HCT116 (cell line): Measurements from ENCODE around the gene AP5M1. TPM values are rescaled to one million over a fixed set of nuclear protein-coding genes. Genes with fewer than 3 reads are reported as not detected.

ENCODE experiments used
- ATAC-seq: fragments of 200-7000 bp; cut with Tn5 transposase; 2 replicates; pipeline ENCODE4 v1.9.1; 2020; ENCODE audit warnings: mild to moderate bottlenecking, moderate library complexity
- BruUV-seq: library from RNA; stranded (reverse); fragments of 400-500 nt; replicated peaks from 2 replicates; lab custom pipeline; 2021; lab: Mats Ljungman, UMichigan
- CTCF ChIA-PET: fragments of 300-600 bp; sonication (Branson Sonifier 250); formaldehyde crosslinking; loops from one replicate; lab custom pipeline; 2021; ENCODE audit warnings: antibody characterized with exemption; lab: Charles Lee
- POLR2A ChIA-PET: fragments of 300-600, 350-600 bp; sonication (Branson Sonifier 250); formaldehyde crosslinking; loops from one replicate; lab custom pipeline; 2021; ENCODE audit warnings: antibody characterized with exemption; lab: Charles Lee
- RAD21 ChIA-PET, 2 experiments: fragments of 300-600 bp; sonication (Branson Sonifier 250); formaldehyde crosslinking; loops; one replicate each; lab custom pipeline; 2023; ENCODE audit warnings: low total read pairs in 2 of 2; ENCODE audit not compliant: uncharacterized antibody in 2 of 2, unreplicated experiment in 2 of 2, low non-redundant PET in 1 of 2; lab: Charles Lee
- DNase-seq: peaks from one replicate; pipeline ENCODE4 v3.0.0-alpha.2; 2010; ENCODE audit warnings: low read depth, low spot score
- H2AFZ ChIP-seq: fragments of 200-600 bp; shearing (Covaris generic), sonication (generic); 2 replicates; pipeline ENCODE4 v1.6.1; 2017; ENCODE audit warnings: low read depth, mixed run types, mixed read lengths, antibody characterized with exemption, low read length; ENCODE audit not compliant: poor library complexity, severe bottlenecking
- H3K27ac ChIP-seq: 2 replicates; pipeline ENCODE4 v1.5.1; 2012; ENCODE audit warnings: low read depth, low read length
- H3K27me3 ChIP-seq: fragments of 200-600 bp; sonication (generic); 2 replicates; pipeline ENCODE4 v1.6.1; 2016; ENCODE audit warnings: mixed run types, low read length, mixed read lengths; ENCODE audit not compliant: insufficient read depth
- H3K36me3 ChIP-seq, 2 experiments: fragments of 200-500 bp in 1 of 2; fragments of 200-600 bp in 1 of 2; sonication (Bioruptor generic) in 1 of 2; sonication (generic) in 1 of 2; 2 replicates each; pipeline versions ENCODE4 v1.5.1 to v1.6.1; 2014 to 2016; ENCODE audit warnings: low read length in 2 of 2, inconsistent platforms in 1 of 2, mixed read lengths in 1 of 2, mixed run types in 1 of 2; ENCODE audit not compliant: insufficient read depth in 2 of 2, control insufficient read depth in 1 of 2
- H3K4me1 ChIP-seq, 2 experiments: fragments of 200-600 bp in 1 of 2; sonication (generic) in 1 of 2; 2 replicates each; pipeline versions ENCODE4 v1.5.1 to v1.6.1; 2012 to 2017; ENCODE audit warnings: low read length in 2 of 2, inconsistent platforms in 1 of 2, mild to moderate bottlenecking in 1 of 2, mixed read lengths in 1 of 2, mixed run types in 1 of 2, moderate library complexity in 1 of 2; ENCODE audit not compliant: insufficient read depth in 2 of 2, control insufficient read depth in 1 of 2
- H3K4me2 ChIP-seq: fragments of 200-600 bp; sonication (generic); 2 replicates; pipeline ENCODE4 v1.6.1; 2017; ENCODE audit warnings: mixed run types, low read length, mixed read lengths
- H3K4me3 ChIP-seq, 2 experiments: fragments of 200-600 bp in 1 of 2; sonication (generic) in 1 of 2; replicated peaks in 1 of 2; 2 replicates each; pipeline ENCODE4 v1.5.1; 2011 to 2016; ENCODE audit warnings: low read length in 2 of 2, control low read depth in 1 of 2, low read depth in 1 of 2, mild to moderate bottlenecking in 1 of 2, mixed read lengths in 1 of 2, mixed run types in 1 of 2
- H3K79me2 ChIP-seq: fragments of 200-600 bp; sonication (generic); 2 replicates; pipeline ENCODE4 v1.6.1; 2017; ENCODE audit warnings: mild to moderate bottlenecking, mixed run types, low read length, moderate library complexity, mixed read lengths; ENCODE audit not compliant: insufficient read depth
- H3K9ac ChIP-seq: fragments of 200-600 bp; sonication (generic); 2 replicates; pipeline ENCODE4 v1.6.1; 2016; ENCODE audit warnings: low read length, mixed read lengths
- H3K9me2 ChIP-seq: fragments of 200-600 bp; sonication (generic), shearing (Covaris generic); 2 replicates; pipeline ENCODE4 v1.6.1; 2017; ENCODE audit warnings: mixed run types, mild to moderate bottlenecking, moderate library complexity; ENCODE audit not compliant: insufficient read depth
- H3K9me3 ChIP-seq, 2 experiments: fragments of 200-500 bp in 1 of 2; fragments of 200-600 bp in 1 of 2; sonication (Bioruptor generic) in 1 of 2; sonication (generic) in 1 of 2; 2 replicates each; pipeline ENCODE4 v1.6.1; 2014 to 2017; ENCODE audit warnings: low read length in 2 of 2, mixed read lengths in 2 of 2, inconsistent platforms in 1 of 2, low read depth in 1 of 2, mild to moderate bottlenecking in 1 of 2, mixed run types in 1 of 2, moderate library complexity in 1 of 2; ENCODE audit not compliant: control insufficient read depth in 1 of 2, insufficient read depth in 1 of 2
- H4K20me1 ChIP-seq: fragments of 200-600 bp; sonication (generic), shearing (Covaris generic); 2 replicates; pipeline ENCODE4 v1.6.1; 2017; ENCODE audit warnings: mixed run types, mild to moderate bottlenecking, moderate library complexity; ENCODE audit not compliant: insufficient read depth
- CBX3 ChIP-seq: IDR thresholded peaks from 2 replicates; pipeline ENCODE4 v1.6.1; 2012; ENCODE audit warnings: low read depth
- CTCF ChIP-seq, 3 experiments: fragments of 200-600 bp in 1 of 3; sonication (generic) in 1 of 3; IDR thresholded peaks in 2 of 3; conservative IDR thresholded peaks in 1 of 3; 2 replicates each; pipeline ENCODE4 v1.5.1; 2012 to 2017; ENCODE audit warnings: low read depth in 2 of 3, low read length in 2 of 3, antibody characterized with exemption in 1 of 3, borderline replicate concordance in 1 of 3, control low read depth in 1 of 3, mild to moderate bottlenecking in 1 of 3, mixed read lengths in 1 of 3, mixed run types in 1 of 3, moderate library complexity in 1 of 3; ENCODE audit not compliant: insufficient read depth in 1 of 3
- ELF1 ChIP-seq: IDR thresholded peaks from 2 replicates; pipeline ENCODE4 v1.6.1; 2012; ENCODE audit warnings: low read depth, borderline replicate concordance
- EZH2 ChIP-seq: fragments of 200-600 bp; sonication (generic); IDR thresholded peaks from 2 replicates; pipeline ENCODE4 v1.6.1; 2017; ENCODE audit warnings: antibody characterized with exemption, mixed run types
- EZH2phosphoT487 ChIP-seq: fragments of 200-600 bp; IDR thresholded peaks from 2 replicates; pipeline ENCODE4 v1.6.1; 2018; ENCODE audit warnings: antibody characterized with exemption, borderline replicate concordance
- JUND ChIP-seq: IDR thresholded peaks from 2 replicates; pipeline ENCODE4 v1.6.1; 2012
- MAX ChIP-seq: IDR thresholded peaks from 2 replicates; pipeline ENCODE4 v1.6.1; 2012
- POLR2A ChIP-seq: IDR thresholded peaks from 2 replicates; pipeline ENCODE4 v1.7.0; 2011; ENCODE audit warnings: borderline replicate concordance; ENCODE audit not compliant: insufficient read depth, insufficient read length; ENCODE audit errors: extremely low read depth
- POLR2AphosphoS5 ChIP-seq: IDR thresholded peaks from 2 replicates; pipeline ENCODE4 v1.6.1; 2011; ENCODE audit warnings: mild to moderate bottlenecking, low read depth, low read length, moderate library complexity
- RAD21 ChIP-seq: IDR thresholded peaks from 2 replicates; pipeline ENCODE4 v1.6.1; 2012; ENCODE audit warnings: low read depth, mild to moderate bottlenecking
- REST ChIP-seq: IDR thresholded peaks from 2 replicates; pipeline ENCODE4 v1.6.1; 2012; ENCODE audit warnings: low read depth
- SIN3A ChIP-seq: IDR thresholded peaks from 2 replicates; pipeline ENCODE4 v1.6.1; 2012; ENCODE audit warnings: low read depth
- SP1 ChIP-seq: IDR thresholded peaks from 2 replicates; pipeline ENCODE4 v1.6.1; 2012; ENCODE audit warnings: low read depth
- intact Hi-C: fragments of 100-400 bp; cut with micrococcal nuclease; formaldehyde crosslinking; loops from 2 replicates; pipeline ENCODE4 v1.10.0; 2022
- total RNA-seq: library from RNA; stranded (reverse); gene quantifications from one replicate; pipeline ENCODE4 v1.2.1, GENCODE V29; 2021; ENCODE audit not compliant: unreplicated experiment

The AP5M1 gene
- total RNA-seq, 1 experiment from 2014 or later: 25.3 TPM

GRCh38 chr14:57326253-57326652 is 57.5 kb downstream of the AP5M1 start:
- Histone ChIP-seq H3K27me3 (0 out of 2 replicates have a peak, but pooled peaks cover 3% of the 10 kb centered on the region), H3K9me2 (no peaks in the 10 kb centered on the region), H3K9ac (no peak overlapping the region), H3K36me3 (no peaks in the 10 kb centered on the region), H3K4me1 (no peaks in the 10 kb centered on the region), H3K4me3 (no peak overlapping the region), H3K27ac (no peak overlapping the region), H2AFZ (no peak overlapping the region), H3K79me2 (no peaks in the 10 kb centered on the region), H3K9me3 (no peaks in the 10 kb centered on the region), H3K4me2 (no peak overlapping the region), H4K20me1 (no peaks in the 10 kb centered on the region)
- ChIA-PET POLR2A (no interaction called here), RAD21 (no interaction called here), CTCF (no interaction called here)
- DNase-seq (no peak), ATAC-seq (no peak)
- TF ChIP-seq POLR2A (no peak), SP1 (no peak), REST (no peak), POLR2AphosphoS5 (no peak), ELF1 (no peak)
- intact Hi-C loops: no loop called here
- no TSS peak for BruUV-seq

GRCh38 chr14:57329833-57330232 is 61.1 kb downstream of the AP5M1 start:
- TF ChIP-seq SIN3A: no peak
- no peak for TF ChIP-seq POLR2AphosphoS5
- TF ChIP-seq EZH2phosphoT487: no peak
- no peak for TF ChIP-seq RAD21
- no peak for TF ChIP-seq CTCF (IDR thresholded peaks at IDR 0.05 in 2 of 3, conservative IDR thresholded peaks at IDR 0.05 in 1 of 3; ENCODE audit: borderline replicate concordance in 1 of 3, insufficient read depth in 1 of 3, low read depth in 2 of 3, low read length in 2 of 3)
- no peak for TF ChIP-seq EZH2
- no peak for TF ChIP-seq SP1
- no peak for TF ChIP-seq JUND
- TF ChIP-seq MAX: no peak
- TF ChIP-seq ELF1: no peak
- no peak for TF ChIP-seq CBX3
- BruUV-seq: no TSS peak
- RAD21 ChIA-PET: no interaction called here

More at GRCh38 chr14:57329833-57330232, 61.1 kb downstream of the AP5M1 start:
- ChIA-PET CTCF (no interaction called here), POLR2A (no interaction called here)
- Histone ChIP-seq H4K20me1 (no peaks in the 10 kb centered on the region), H3K79me2 (no peaks in the 10 kb centered on the region), H3K27ac (no peak overlapping the region), H3K4me3 (no peak overlapping the region), H3K36me3 (no peaks in the 10 kb centered on the region), H3K9me3 (no peaks in the 10 kb centered on the region), H2AFZ (no peak overlapping the region), H3K4me2 (no peak overlapping the region), H3K9ac (no peak overlapping the region), H3K9me2 (no peaks in the 10 kb centered on the region), H3K4me1 (no peaks in the 10 kb centered on the region), H3K27me3 (no peaks in the 10 kb centered on the region)
- DNase-seq (no peak), ATAC-seq (no peak)
- intact Hi-C loops: no loop called here
